HEK293 (cell line): ENCODE data around the gene C17orf67.

ENCODE experiments used
- CTCF ChIP-seq: fragments of 450-650 bp; formaldehyde crosslinking; IDR thresholded peaks from 2 replicates; pipeline ENCODE4 v1.5.1; 2016; ENCODE audit warnings: missing biosample characterization, missing genetic modification characterization
- HOXA7 ChIP-seq: sonication (generic); formaldehyde crosslinking; IDR thresholded peaks from 2 replicates; pipeline ENCODE4 v1.8.1; 2022; ENCODE audit warnings: missing genetic modification reagents, borderline replicate concordance
- PATZ1 ChIP-seq: fragments of 450-650 bp; formaldehyde crosslinking; IDR thresholded peaks from 2 replicates; pipeline ENCODE4 v1.5.1; 2016; ENCODE audit warnings: missing biosample characterization, missing genetic modification characterization
- TCF7L2 ChIP-seq: IDR thresholded peaks from 2 replicates; pipeline ENCODE4 v1.6.1; 2011; ENCODE audit warnings: low read depth, mild to moderate bottlenecking, inconsistent platforms, low read length, moderate library complexity, borderline replicate concordance
- YY1 ChIP-seq: fragments of 450-650 bp; formaldehyde crosslinking; IDR thresholded peaks from 2 replicates; pipeline ENCODE4 v1.5.1; 2018; ENCODE audit warnings: missing biosample characterization, missing genetic modification characterization
- ZBTB10 ChIP-seq: fragments of 450-650 bp; formaldehyde crosslinking; IDR thresholded peaks from 2 replicates; pipeline ENCODE4 v1.5.1; 2016; ENCODE audit warnings: missing biosample characterization, missing genetic modification characterization
- ZBTB21 ChIP-seq: fragments of 450-650 bp; formaldehyde crosslinking; IDR thresholded peaks from 2 replicates; pipeline ENCODE4 v1.5.1; 2017; ENCODE audit warnings: missing biosample characterization, missing genetic modification characterization
- ZNF10 ChIP-seq: fragments of 450-650 bp; formaldehyde crosslinking; IDR thresholded peaks from 2 replicates; pipeline ENCODE4 v1.5.1; 2017; ENCODE audit warnings: missing biosample characterization, missing genetic modification characterization
- ZNF37A ChIP-seq: fragments of 450-650 bp; IDR thresholded peaks from 2 replicates; pipeline ENCODE4 v1.5.1; 2018; ENCODE audit warnings: missing biosample characterization, missing genetic modification characterization
- ZNF473 ChIP-seq: fragments of 450-650 bp; formaldehyde crosslinking; IDR thresholded peaks from 2 replicates; pipeline ENCODE4 v1.5.1; 2017; ENCODE audit warnings: missing biosample characterization, missing genetic modification characterization
- ZNF621 ChIP-seq: fragments of 450-650 bp; formaldehyde crosslinking; IDR thresholded peaks from 2 replicates; pipeline ENCODE4 v1.5.1; 2017; ENCODE audit warnings: missing biosample characterization, missing genetic modification characterization

GRCh38 chr17:56845934-56846333, 12.2 kb upstream of the C17orf67 start:
- TF ChIP-seq HOXA7 (CRISPR knock-in tag) (no peak), PATZ1 (tag by site-specific recombination) (no peak), ZBTB10 (tag by site-specific recombination) (no peak), ZNF37A (no peak), YY1 (tag by site-specific recombination) (no peak), CTCF (tag by site-specific recombination) (no peak), ZBTB21 (tag by site-specific recombination) (no peak), ZNF10 (tag by site-specific recombination) (no peak), ZNF473 (tag by site-specific recombination) (no peak), TCF7L2 (no peak), ZNF621 (tag by site-specific recombination) (no peak)
